Sigmoid colon (tissue), 7 donors: Measurements from ENCODE around the gene SEC14L5. TPM values are rescaled to one million over a fixed set of nuclear protein-coding genes. Genes with fewer than 3 reads are reported as not detected.

Source experiments
- DNase-seq: peaks from one replicate; pipeline ENCODE4 v3.0.0-alpha.2; 2019
- H3K27ac ChIP-seq, 4 donors: fragments of 200-600 bp; sonication (generic); one replicate each; pipeline ENCODE4 v1.5.1; 2016 to 2019; ENCODE audit warnings: mild to moderate bottlenecking in 1 of 4
- H3K27me3 ChIP-seq, 3 donors: fragments of 200-600 bp; sonication (generic); one replicate each; pipeline ENCODE4 v1.5.1; 2019; ENCODE audit warnings: mild to moderate bottlenecking in 1 of 3
- H3K36me3 ChIP-seq, 4 donors: fragments of 200-600 bp; sonication (generic); one replicate each; pipeline ENCODE4 v1.5.1; 2016 to 2019
- H3K4me1 ChIP-seq, 4 donors: fragments of 200-600 bp; sonication (generic); one replicate each; pipeline ENCODE4 v1.5.1; 2017 to 2019
- H3K4me3 ChIP-seq, 4 donors: fragments of 200-600 bp; sonication (generic); one replicate each; pipeline ENCODE4 v1.5.1; 2017 to 2019; ENCODE audit warnings: mild to moderate bottlenecking in 2 of 4, moderate library complexity in 1 of 4
- H3K9me3 ChIP-seq, 4 donors: fragments of 200-600 bp in 3 of 4; sonication (generic) in 3 of 4; one replicate each; pipeline versions ENCODE4 v1.5.1 to v1.6.1; 2013 to 2019
- CTCF ChIP-seq, 4 experiments: fragments of 450-650 bp in 3 of 4; fragments of 200-600 bp in 1 of 4; IDR thresholded peaks; one replicate each; pipeline ENCODE4 v1.5.1; 2016 to 2019; ENCODE audit warnings: antibody characterized with exemption in 4 of 4, mild to moderate bottlenecking in 3 of 4, moderate library complexity in 2 of 4
- EP300 ChIP-seq, 4 donors: sonication (generic); formaldehyde crosslinking; IDR thresholded peaks; one replicate each; pipeline ENCODE4 v1.6.1; 2017; ENCODE audit warnings: antibody characterized with exemption in 4 of 4
- POLR2A ChIP-seq, 2 donors: fragments of 450-650 bp; IDR thresholded peaks; one replicate each; pipeline ENCODE4 v1.6.1; 2016; ENCODE audit warnings: antibody characterized with exemption in 2 of 2, mild to moderate bottlenecking in 2 of 2, moderate library complexity in 2 of 2
- POLR2AphosphoS5 ChIP-seq, 4 donors: sonication (generic); formaldehyde crosslinking; IDR thresholded peaks; one replicate each; pipeline ENCODE4 v1.6.1; 2017; ENCODE audit warnings: antibody characterized with exemption in 4 of 4
- WGBS, 2 donors: extraction: QIAGEN DNeasy Blood & Tissue Kit; methylation state at CpG; one replicate each; pipeline ENCODE4 v1.1.7; 2013; 5-methylcytosine and 5-hydroxymethylcytosine counted together
- intact Hi-C: fragments of 100-400 bp; cut with DNase I; formaldehyde crosslinking; loops from one replicate; pipeline ENCODE4 v1.15.1; 2023
- polyA plus RNA-seq, 3 donors: library from polyadenylated mRNA; stranded (reverse); fragments of 200-250 nt; gene quantifications; one replicate each; pipeline ENCODE4 v1.2.3, GENCODE V29; 2013
- total RNA-seq, 4 donors: library from RNA; depleted of rRNA; stranded (reverse); fragments of >200 nt; gene quantifications; one replicate each; pipeline ENCODE4 v1.1.0, GENCODE V29; 2016
- donor health status: healthy with polysubstance abuse.
- donor health status: Bipolar disorder and iron deficiency.
- donor health status: healthy.

SEC14L5 gene
- total and polyA plus RNA-seq, 7 donors = under 0.01 to 2.5 (median 0.46) TPM

GRCh38 chr16:5006348-5007193 lies 48.4 kb downstream of the SEC14L5 start:
- Histone ChIP-seq H3K4me3 (no peak overlapping the region), H3K27ac (no peak overlapping the region), H3K4me1 (no peaks in the 10 kb centered on the region), H3K9me3 (no peaks in the 10 kb centered on the region), H3K27me3 (no peaks in the 10 kb centered on the region), H3K36me3 (no peaks in the 10 kb centered on the region)
- 82 to 84% methylated on average over 22 of the region's 22 CpGs for WGBS, 2 donors
- no peak for DNase-seq
- TF ChIP-seq CTCF (IDR thresholded peaks at IDR 0.05) = no peak
- no peak for TF ChIP-seq POLR2AphosphoS5 (IDR thresholded peaks at IDR 0.05)
- TF ChIP-seq POLR2A (IDR thresholded peaks at IDR 0.05) = no peak
- no peak for TF ChIP-seq EP300 (IDR thresholded peaks at IDR 0.05)
- intact Hi-C loops = no loop called here

- 88 to 92% methylated on average over 10 of the region's 10 CpGs for WGBS, 2 donors
- TF ChIP-seq CTCF (IDR thresholded peaks at IDR 0.05) (no peak), POLR2A (IDR thresholded peaks at IDR 0.05) (no peak), EP300 (IDR thresholded peaks at IDR 0.05) (no peak), POLR2AphosphoS5 (IDR thresholded peaks at IDR 0.05) (no peak)
- no peaks in the 10 kb centered on the region for H3K9me3 ChIP-seq
- H3K4me1 ChIP-seq = no peaks in the 10 kb centered on the region
- H3K27me3 ChIP-seq = no peaks in the 10 kb centered on the region
- H3K36me3 ChIP-seq = no peaks in the 10 kb centered on the region
- no peak for DNase-seq
- intact Hi-C loops = no loop called here
- H3K4me3 ChIP-seq = no peak overlapping the region
- no peak overlapping the region for H3K27ac ChIP-seq
Measured at GRCh38 chr16:5007256-5007655, 49.1 kb downstream of the SEC14L5 start.

- H3K4me1 ChIP-seq = no peaks in the 10 kb centered on the region
- no peaks in the 10 kb centered on the region for H3K27me3 ChIP-seq
- H3K4me3 ChIP-seq = no peak overlapping the region
- TF ChIP-seq POLR2A (IDR thresholded peaks at IDR 0.05) (no peak), CTCF (IDR thresholded peaks at IDR 0.05) (no peak), POLR2AphosphoS5 (IDR thresholded peaks at IDR 0.05) (no peak), EP300 (IDR thresholded peaks at IDR 0.05) (no peak)
- H3K36me3 ChIP-seq = no peaks in the 10 kb centered on the region
- H3K9me3 ChIP-seq = no peaks in the 10 kb centered on the region
- intact Hi-C loops = no loop called here
- DNase-seq = no peak
- H3K27ac ChIP-seq = no peak overlapping the region
- WGBS, 2 donors = 90 to 93% methylated on average over 18 of the region's 18 CpGs
Measured at GRCh38 chr16:5008311-5008731, 50.2 kb downstream of the SEC14L5 start.

- Histone ChIP-seq H3K4me1 (no peaks in the 10 kb centered on the region), H3K27ac (no peak overlapping the region), H3K27me3 (no peaks in the 10 kb centered on the region), H3K9me3 (no peaks in the 10 kb centered on the region), H3K4me3 (no peak overlapping the region), H3K36me3 (no peaks in the 10 kb centered on the region)
- 59 to 79% methylated on average over 15 of the region's 15 CpGs for WGBS, 2 donors
- intact Hi-C loops = no loop called here
- TF ChIP-seq POLR2AphosphoS5 (IDR thresholded peaks at IDR 0.05) = no peak
- no peak for DNase-seq
Measured at GRCh38 chr16:5010576-5011329, 52.6 kb downstream of the SEC14L5 start.

- 59 to 71% methylated on average over 4 of the region's 4 CpGs for WGBS, 2 donors
- no peak for TF ChIP-seq POLR2A (IDR thresholded peaks at IDR 0.05)
- no peak for TF ChIP-seq CTCF (IDR thresholded peaks at IDR 0.05)
- no peak for TF ChIP-seq EP300 (IDR thresholded peaks at IDR 0.05)
- TF ChIP-seq POLR2AphosphoS5 (IDR thresholded peaks at IDR 0.05) = no peak
Measured at GRCh38 chr16:5011637-5012036, 53.5 kb downstream of the SEC14L5 start.

More at GRCh38 chr16:5011637-5012036, 53.5 kb downstream of the SEC14L5 start:
- Histone ChIP-seq H3K27me3 (no peaks in the 10 kb centered on the region), H3K9me3 (no peaks in the 10 kb centered on the region), H3K4me3 (no peak overlapping the region), H3K36me3 (no peaks in the 10 kb centered on the region), H3K27ac (no peak overlapping the region), H3K4me1 (no peaks in the 10 kb centered on the region)
- no peak for DNase-seq
- intact Hi-C loops = no loop called here
